ENCODE measurements around the gene EXOC3L1. TPM values are rescaled to one million over a fixed set of nuclear protein-coding genes. Genes with fewer than 3 reads are reported as not detected.

Gene EXOC3L1
- total RNA-seq, 1 experiment from 2014 or later = 0.30 TPM

DNA sequence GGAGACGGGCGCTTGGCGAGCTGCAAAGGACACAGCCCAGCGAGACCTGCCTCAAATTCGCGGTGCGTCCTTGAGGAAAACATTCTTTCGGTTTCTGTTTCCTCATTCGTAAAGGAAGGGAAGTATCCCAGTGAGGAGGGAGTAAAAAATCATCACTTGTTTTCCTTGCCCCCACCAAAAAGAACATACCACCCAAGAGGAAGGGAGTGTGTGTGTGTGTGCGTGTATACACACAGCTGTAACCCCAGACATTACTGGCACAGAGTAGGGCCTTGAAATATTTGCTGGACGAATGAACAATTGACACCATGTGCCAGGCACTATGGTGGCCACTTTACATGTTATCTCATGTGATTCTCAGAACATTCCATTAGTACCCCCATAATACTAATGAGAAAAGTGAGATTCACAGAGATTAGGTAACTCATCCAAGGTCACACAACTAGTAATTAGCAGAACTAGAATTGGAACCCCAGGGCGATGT, 4.2 kb downstream of the EXOC3L1 start:
- Histone ChIP-seq H3K4me2 (ENCODE audit: low read length) (peak overlapping the region; percentile 53), H3K27ac (ENCODE audit: low read depth, low read length) (no peak overlapping the region), H3K9ac (ENCODE audit: low read length) (no peak overlapping the region), H2AFZ (ENCODE audit: low read depth, low read length, poor library complexity, severe bottlenecking) (no peak overlapping the region), H3K4me3 (replicated peaks in 1 of 2; ENCODE audit: low read depth in 1 of 2, low read length in 2 of 2) (no peak overlapping the region), H4K20me1 (ENCODE audit: insufficient read depth) (no peaks in the 10 kb centered on the region), H3K9me3 (ENCODE audit: control insufficient read depth in 1 of 2, insufficient read depth in 1 of 2, low read depth in 1 of 2, low read length in 2 of 2) (no peaks in the 10 kb centered on the region), H3K79me2 (ENCODE audit: insufficient read depth, low read length) (peaks cover 11% of the 10 kb centered on the region), H3K4me1 (ENCODE audit: control insufficient read depth in 1 of 2, insufficient read depth in 2 of 2, low read length in 2 of 2) (peaks cover 10 to 43% of the 10 kb centered on the region in 2 experiments; a peak in 3 of 4 replicates), H3K36me3 (ENCODE audit: control insufficient read depth in 1 of 2, insufficient read depth in 2 of 2, low read length in 2 of 2) (no peaks in the 10 kb centered on the region), H3K27me3 (ENCODE audit: insufficient read depth, low read length) (no peaks in the 10 kb centered on the region), H3K9me2 (ENCODE audit: insufficient read depth) (no peaks in the 10 kb centered on the region)
- intact Hi-C loops (cut with micrococcal nuclease) = loop anchor here (1.0 kb wide), 2 partner anchors 167 to 208 kb away; no protein-coding TSS in a partner anchor
- TF ChIP-seq RAD21 (IDR thresholded peaks at IDR 0.05; ENCODE audit: low read depth) (no peak), TCF7L2 (IDR thresholded peaks at IDR 0.05; ENCODE audit: borderline replicate concordance, extremely low read depth, insufficient read depth, insufficient read length) (no peak), FOSL1 (IDR thresholded peaks at IDR 0.05; ENCODE audit: low read depth) (no peak), CEBPB (IDR thresholded peaks at IDR 0.05; ENCODE audit: low read depth) (no peak), POLR2AphosphoS5 (IDR thresholded peaks at IDR 0.05; ENCODE audit: low read depth, low read length) (no peak), EZH2phosphoT487 (IDR thresholded peaks at IDR 0.05; ENCODE audit: borderline replicate concordance) (no peak), EGR1 (IDR thresholded peaks at IDR 0.05; ENCODE audit: low read depth) (no peak), SIN3A (IDR thresholded peaks at IDR 0.05; ENCODE audit: low read depth) (no peak), ATF3 (IDR thresholded peaks at IDR 0.05) (no peak), SP1 (IDR thresholded peaks at IDR 0.05; ENCODE audit: low read depth) (no peak)
- TF ChIP-seq, protein P1, sequence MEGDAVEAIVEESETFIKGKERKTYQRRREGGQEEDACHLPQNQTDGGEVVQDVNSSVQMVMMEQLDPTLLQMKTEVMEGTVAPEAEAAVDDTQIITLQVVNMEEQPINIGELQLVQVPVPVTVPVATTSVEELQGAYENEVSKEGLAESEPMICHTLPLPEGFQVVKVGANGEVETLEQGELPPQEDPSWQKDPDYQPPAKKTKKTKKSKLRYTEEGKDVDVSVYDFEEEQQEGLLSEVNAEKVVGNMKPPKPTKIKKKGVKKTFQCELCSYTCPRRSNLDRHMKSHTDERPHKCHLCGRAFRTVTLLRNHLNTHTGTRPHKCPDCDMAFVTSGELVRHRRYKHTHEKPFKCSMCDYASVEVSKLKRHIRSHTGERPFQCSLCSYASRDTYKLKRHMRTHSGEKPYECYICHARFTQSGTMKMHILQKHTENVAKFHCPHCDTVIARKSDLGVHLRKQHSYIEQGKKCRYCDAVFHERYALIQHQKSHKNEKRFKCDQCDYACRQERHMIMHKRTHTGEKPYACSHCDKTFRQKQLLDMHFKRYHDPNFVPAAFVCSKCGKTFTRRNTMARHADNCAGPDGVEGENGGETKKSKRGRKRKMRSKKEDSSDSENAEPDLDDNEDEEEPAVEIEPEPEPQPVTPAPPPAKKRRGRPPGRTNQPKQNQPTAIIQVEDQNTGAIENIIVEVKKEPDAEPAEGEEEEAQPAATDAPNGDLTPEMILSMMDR (IDR thresholded peaks at IDR 0.05 in 2 of 3, conservative IDR thresholded peaks at IDR 0.05 in 1 of 3; ENCODE audit: borderline replicate concordance in 1 of 3, insufficient read depth in 1 of 3, low read depth in 2 of 3, low read length in 2 of 3) = no peak
- TF ChIP-seq, protein P2, sequence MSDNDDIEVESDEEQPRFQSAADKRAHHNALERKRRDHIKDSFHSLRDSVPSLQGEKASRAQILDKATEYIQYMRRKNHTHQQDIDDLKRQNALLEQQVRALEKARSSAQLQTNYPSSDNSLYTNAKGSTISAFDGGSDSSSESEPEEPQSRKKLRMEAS (IDR thresholded peaks at IDR 0.05) = no peak
- RAD21 ChIA-PET (ENCODE audit: low non-redundant PET in 1 of 2, low total read pairs in 2 of 2, uncharacterized antibody in 2 of 2, unreplicated experiment in 2 of 2) = interaction anchor here in 1 of 2 experiments (0.6 to 1.2 kb wide), 3 partner anchors 153 to 216 kb away, joined by 3 to 16 read pairs (median 3); no protein-coding TSS in a partner anchor
- no peak for DNase-seq (ENCODE audit: low read depth, low spot score)
- CTCF ChIA-PET = interaction anchor here (0.7 to 1.5 kb wide), 13 partner anchors 13 to 290 kb away, joined by 3 to 12 read pairs (median 4); partner anchors contain the start of genes ELMO3 and NOL3
- ATAC-seq = no peak
- POLR2A ChIA-PET = interaction anchor here (1.5 kb wide), 1 partner anchor 41 kb away, joined by 3 read pairs; the partner anchor contains the start of gene TMEM208
- BruUV-seq (replicated peaks) = no TSS peak

Measured in HCT116 (cell line).